ENCODE measurements around the gene NCK2. TPM values are rescaled to one million over a fixed set of nuclear protein-coding genes. Genes with fewer than 3 reads are reported as not detected.
A peak's percentile ranks its signal among the peaks of the same experiment; 100 is the strongest.

The NCK2 gene
- polyA plus RNA-seq, 3 donors, result 2.5 to 18.2 (median 7.6) TPM

- H3K27me3 ChIP-seq (ENCODE audit: control insufficient read depth in 2 of 2, insufficient read depth in 2 of 2, low read length in 2 of 2), result no peaks in the 10 kb centered on the region
- Mint-ChIP-seq H3K27ac (no peak overlapping the region), H3K4me3 (no peak overlapping the region), H3K9me3 (peaks cover 1 to 20% (median 10%) of the 10 kb centered on the region in 7 donors), H3K27me3 (ENCODE audit: low read depth in 3 of 3) (peaks cover 0 to 2% (median 0%) of the 10 kb centered on the region in 3 donors), H3K4me1 (no peaks in the 10 kb centered on the region), H3K36me3 (peaks cover 29 to 46% of the 10 kb centered on the region in 2 donors)
- no peak for DNase-seq
- H3K27ac ChIP-seq (ENCODE audit: low read depth in 1 of 2, low read length in 2 of 2), result no peak overlapping the region
- peaks cover 5% of the 10 kb centered on the region for H3K79me2 ChIP-seq (ENCODE audit: insufficient read depth, low read length)
- H4K20me1 ChIP-seq (ENCODE audit: insufficient read depth, low read length), result peaks cover 13% of the 10 kb centered on the region
- H3K4me1 ChIP-seq (ENCODE audit: control insufficient read depth in 1 of 2, insufficient read depth in 2 of 2, low read length in 2 of 2), result no peaks in the 10 kb centered on the region
- no peak overlapping the region for H3K4me2 ChIP-seq (replicated peaks; ENCODE audit: extremely low read depth, low read length, poor library complexity, severe bottlenecking)
- peaks cover 16 to 38% of the 10 kb centered on the region in 2 donors for H3K36me3 ChIP-seq (replicated peaks in 1 of 2; ENCODE audit: control insufficient read depth in 1 of 2, insufficient read depth in 2 of 2, low read length in 2 of 2)
- no peak overlapping the region for H2AFZ ChIP-seq (ENCODE audit: insufficient read depth, low read depth, low read length, poor library complexity, severe bottlenecking)
- H3K4me3 ChIP-seq (replicated peaks in 1 of 3; ENCODE audit: low read depth in 2 of 3, low read length in 3 of 3), result no peak overlapping the region
- peaks cover 0 to 5% of the 10 kb centered on the region in 2 donors for H3K9me3 ChIP-seq (replicated peaks in 1 of 2; ENCODE audit: control insufficient read depth in 1 of 2, insufficient read depth in 1 of 2, low read length in 2 of 2)
- TF ChIP-seq, protein P1, sequence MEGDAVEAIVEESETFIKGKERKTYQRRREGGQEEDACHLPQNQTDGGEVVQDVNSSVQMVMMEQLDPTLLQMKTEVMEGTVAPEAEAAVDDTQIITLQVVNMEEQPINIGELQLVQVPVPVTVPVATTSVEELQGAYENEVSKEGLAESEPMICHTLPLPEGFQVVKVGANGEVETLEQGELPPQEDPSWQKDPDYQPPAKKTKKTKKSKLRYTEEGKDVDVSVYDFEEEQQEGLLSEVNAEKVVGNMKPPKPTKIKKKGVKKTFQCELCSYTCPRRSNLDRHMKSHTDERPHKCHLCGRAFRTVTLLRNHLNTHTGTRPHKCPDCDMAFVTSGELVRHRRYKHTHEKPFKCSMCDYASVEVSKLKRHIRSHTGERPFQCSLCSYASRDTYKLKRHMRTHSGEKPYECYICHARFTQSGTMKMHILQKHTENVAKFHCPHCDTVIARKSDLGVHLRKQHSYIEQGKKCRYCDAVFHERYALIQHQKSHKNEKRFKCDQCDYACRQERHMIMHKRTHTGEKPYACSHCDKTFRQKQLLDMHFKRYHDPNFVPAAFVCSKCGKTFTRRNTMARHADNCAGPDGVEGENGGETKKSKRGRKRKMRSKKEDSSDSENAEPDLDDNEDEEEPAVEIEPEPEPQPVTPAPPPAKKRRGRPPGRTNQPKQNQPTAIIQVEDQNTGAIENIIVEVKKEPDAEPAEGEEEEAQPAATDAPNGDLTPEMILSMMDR (IDR thresholded peaks at IDR 0.05), result no peak
- H3K9ac ChIP-seq (ENCODE audit: insufficient read depth, low read length, poor library complexity, severe bottlenecking), result no peak overlapping the region
- intact Hi-C loops (cut with micrococcal nuclease), result no loop called here
- 98% methylated on average over 38 of the region's 51 CpGs for WGBS (ENCODE audit: insufficient coverage)
These were observed 148.6 kb downstream of the NCK2 start for GRCh38 chr2:105893011-105893995.

- Mint-ChIP-seq H3K4me1 (no peaks in the 10 kb centered on the region), H3K27ac (peak overlapping the region in 1 of 7 donors; percentile 31), H3K4me3 (no peak overlapping the region), H3K9me3 (peaks cover 1 to 21% (median 13%) of the 10 kb centered on the region in 7 donors), H3K36me3 (peaks cover 29 to 43% of the 10 kb centered on the region in 2 donors), H3K27me3 (ENCODE audit: low read depth in 3 of 3) (peaks cover 0 to 2% (median 0%) of the 10 kb centered on the region in 3 donors)
- no peak for DNase-seq
- no peak overlapping the region for H3K4me3 ChIP-seq (replicated peaks in 1 of 3; ENCODE audit: low read depth in 2 of 3, low read length in 3 of 3)
- H3K4me1 ChIP-seq (ENCODE audit: control insufficient read depth in 1 of 2, insufficient read depth in 2 of 2, low read length in 2 of 2), result no peaks in the 10 kb centered on the region
- no peak overlapping the region for H3K27ac ChIP-seq (ENCODE audit: low read depth in 1 of 2, low read length in 2 of 2)
- H3K27me3 ChIP-seq (ENCODE audit: control insufficient read depth in 2 of 2, insufficient read depth in 2 of 2, low read length in 2 of 2), result no peaks in the 10 kb centered on the region
- H3K9me3 ChIP-seq (replicated peaks in 1 of 2; ENCODE audit: control insufficient read depth in 1 of 2, insufficient read depth in 1 of 2, low read length in 2 of 2), result no peaks in the 10 kb centered on the region
- no peaks in the 10 kb centered on the region for H3K79me2 ChIP-seq (ENCODE audit: insufficient read depth, low read length)
- TF ChIP-seq, protein P1 (IDR thresholded peaks at IDR 0.05), result no peak
- H3K9ac ChIP-seq (ENCODE audit: insufficient read depth, low read length, poor library complexity, severe bottlenecking), result no peak overlapping the region
- intact Hi-C loops (cut with micrococcal nuclease), result no loop called here
- H3K4me2 ChIP-seq (replicated peaks; ENCODE audit: extremely low read depth, low read length, poor library complexity, severe bottlenecking), result no peak overlapping the region
- no peak overlapping the region for H2AFZ ChIP-seq (ENCODE audit: insufficient read depth, low read depth, low read length, poor library complexity, severe bottlenecking)
- peaks cover 16 to 28% of the 10 kb centered on the region in 2 donors for H3K36me3 ChIP-seq (replicated peaks in 1 of 2; ENCODE audit: control insufficient read depth in 1 of 2, insufficient read depth in 2 of 2, low read length in 2 of 2)
- H4K20me1 ChIP-seq (ENCODE audit: insufficient read depth, low read length), result peaks cover 5% of the 10 kb centered on the region
- WGBS (ENCODE audit: insufficient coverage), result 98% methylated on average over 5 of the region's 13 CpGs
These were observed 149.7 kb downstream of the NCK2 start for GRCh38 chr2:105894327-105894944.

Measured in CD14-positive monocyte (primary cell).